ENCODE results near the gene SEC14L1. TPM values are rescaled to one million over a fixed set of nuclear protein-coding genes. Genes with fewer than 3 reads are reported as not detected.

SEC14L1 gene
- total RNA-seq, 1 experiment from 2014 or later = 58.6 TPM

- H2AFZ ChIP-seq (ENCODE audit: low read length) = no peak overlapping the region
Measured at GRCh38 chr17:77246110-77247047, 105.6 kb downstream of the SEC14L1 start.

More at GRCh38 chr17:77246110-77247047, 105.6 kb downstream of the SEC14L1 start:
- H2BK120ac ChIP-seq (ENCODE audit: low read depth, low read length, poor library complexity, severe bottlenecking) = no peak overlapping the region
- H3K4me2 ChIP-seq (ENCODE audit: insufficient read depth, insufficient read length, low read length) = no peak overlapping the region
- peak overlapping the region; percentile 31 to 54 for H3K4me3 Mint-ChIP-seq
- no peak overlapping the region for H4K5ac ChIP-seq (ENCODE audit: insufficient read length, low read depth, low read length)
- H4K20me1 ChIP-seq (ENCODE audit: control insufficient read depth, insufficient read depth, insufficient read length) = no peaks in the 10 kb centered on the region
- H3K27ac Mint-ChIP-seq = no peak overlapping the region
- no peaks in the 10 kb centered on the region for H3K79me2 ChIP-seq (ENCODE audit: insufficient read depth, low read length)
- H3T11ph ChIP-seq (ENCODE audit: low read length) = no peak overlapping the region
- H3K27ac ChIP-seq (ENCODE audit: insufficient read length, low read depth, low read length) = no peak overlapping the region
- H3K56ac ChIP-seq (ENCODE audit: insufficient read length, low read depth, low read length) = no peak overlapping the region
- H3K27me3 ChIP-seq (ENCODE audit: insufficient read depth, low read length) = no peaks in the 10 kb centered on the region; the same call in 1 of the 2 replicates
- no peak overlapping the region for H2BK12ac ChIP-seq (ENCODE audit: insufficient read length, low read depth, low read length)
- no peak for DNase-seq
- H2AK5ac ChIP-seq (ENCODE audit: insufficient read length, low read length) = no peak overlapping the region
- H3K9me3 ChIP-seq (ENCODE audit: control insufficient read depth, low read depth, low read length) = no peaks in the 10 kb centered on the region
- H3K27me3 Mint-ChIP-seq (ENCODE audit: low read depth) = peaks cover 25% of the 10 kb centered on the region
- H3K36me3 Mint-ChIP-seq (ENCODE audit: insufficient read depth in 1 of 3, low read depth in 3 of 3) = no peaks in the 10 kb centered on the region
- no peak overlapping the region for H2BK15ac ChIP-seq (ENCODE audit: low read depth, low read length)
- no peak overlapping the region for H4K91ac ChIP-seq (ENCODE audit: insufficient read length, low read depth, low read length)
- peaks cover 3% of the 10 kb centered on the region for H3K23me2 ChIP-seq (ENCODE audit: insufficient read length, low read depth, low read length, poor library complexity, severe bottlenecking)
- H3K4me1 Mint-ChIP-seq = peaks cover 4 to 9% of the 10 kb centered on the region in 2 experiments
- no CpG with 5 or more reads among the region's 34 CpGs for WGBS (ENCODE audit: extremely low coverage, insufficient read length, low lambda C conversion rate)
- no peak overlapping the region for H2BK5ac ChIP-seq (ENCODE audit: insufficient read length, low read length)
- H2BK20ac ChIP-seq (ENCODE audit: low read depth, low read length, poor library complexity, severe bottlenecking) = no peak overlapping the region
- H3K23ac ChIP-seq (ENCODE audit: insufficient read length, low read depth, low read length) = no peak overlapping the region
- H3K4ac ChIP-seq (ENCODE audit: low read depth, low read length) = no peak overlapping the region
- TF ChIP-seq, protein P1, sequence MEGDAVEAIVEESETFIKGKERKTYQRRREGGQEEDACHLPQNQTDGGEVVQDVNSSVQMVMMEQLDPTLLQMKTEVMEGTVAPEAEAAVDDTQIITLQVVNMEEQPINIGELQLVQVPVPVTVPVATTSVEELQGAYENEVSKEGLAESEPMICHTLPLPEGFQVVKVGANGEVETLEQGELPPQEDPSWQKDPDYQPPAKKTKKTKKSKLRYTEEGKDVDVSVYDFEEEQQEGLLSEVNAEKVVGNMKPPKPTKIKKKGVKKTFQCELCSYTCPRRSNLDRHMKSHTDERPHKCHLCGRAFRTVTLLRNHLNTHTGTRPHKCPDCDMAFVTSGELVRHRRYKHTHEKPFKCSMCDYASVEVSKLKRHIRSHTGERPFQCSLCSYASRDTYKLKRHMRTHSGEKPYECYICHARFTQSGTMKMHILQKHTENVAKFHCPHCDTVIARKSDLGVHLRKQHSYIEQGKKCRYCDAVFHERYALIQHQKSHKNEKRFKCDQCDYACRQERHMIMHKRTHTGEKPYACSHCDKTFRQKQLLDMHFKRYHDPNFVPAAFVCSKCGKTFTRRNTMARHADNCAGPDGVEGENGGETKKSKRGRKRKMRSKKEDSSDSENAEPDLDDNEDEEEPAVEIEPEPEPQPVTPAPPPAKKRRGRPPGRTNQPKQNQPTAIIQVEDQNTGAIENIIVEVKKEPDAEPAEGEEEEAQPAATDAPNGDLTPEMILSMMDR (conservative IDR thresholded peaks at IDR 0.05) = no peak
- H3K18ac ChIP-seq (ENCODE audit: insufficient read length, low read depth, low read length) = no peak overlapping the region
- H3K14ac ChIP-seq (ENCODE audit: insufficient read depth, low read length) = no peak overlapping the region
- H3K79me1 ChIP-seq (ENCODE audit: insufficient read depth, low read depth, low read length, poor library complexity, severe bottlenecking) = no peaks in the 10 kb centered on the region
- peaks cover 0 to 5% of the 10 kb centered on the region in 2 experiments; a peak in 1 of 5 replicates for H3K9me3 Mint-ChIP-seq
- H4K8ac ChIP-seq (replicated peaks; ENCODE audit: insufficient read length, low read depth, low read length) = no peak overlapping the region
- no peak overlapping the region for H3K9ac ChIP-seq (ENCODE audit: extremely low read depth, insufficient read length, low read length)
- no peaks in the 10 kb centered on the region for H3K4me1 ChIP-seq (ENCODE audit: insufficient read depth, low read length)
